GM12878 (cell line): ENCODE data around the gene COPE. TPM values are rescaled to one million over a fixed set of nuclear protein-coding genes. Genes with fewer than 3 reads are reported as not detected.

ENCODE experiments used
- ATAC-seq: fragments of 200-7000 bp; cut with Tn5 transposase; 3 replicates; pipeline ENCODE4 v1.9.1; 2020; ENCODE audit warnings: mild to moderate bottlenecking, moderate library complexity
- BruUV-seq: library from RNA; stranded (reverse); fragments of 400-500 nt; replicated peaks from 2 replicates; lab custom pipeline; 2021; lab: Mats Ljungman, UMichigan
- CTCF ChIA-PET: fragments of 300-600 bp; sonication (Branson Sonifier 250); formaldehyde crosslinking; extraction: SDS; loops from one replicate; lab custom pipeline; 2021; ENCODE audit warnings: inconsistent platforms; lab: Yijun Ruan, JAX
- POLR2A ChIA-PET: fragments of 350-600 bp; formaldehyde crosslinking; extraction: SDS; loops from one replicate; lab custom pipeline; 2021; ENCODE audit warnings: inconsistent platforms; lab: Charles Lee
- RAD21 ChIA-PET: fragments of 300-600 bp; sonication (Branson Sonifier 250); formaldehyde crosslinking; loops from one replicate; lab custom pipeline; 2023; ENCODE audit warnings: antibody characterized with exemption; ENCODE audit not compliant: unreplicated experiment; lab: Charles Lee
- SMC1A ChIA-PET: fragments of 300-600 bp; sonication (Branson Sonifier 250); formaldehyde crosslinking; loops from one replicate; lab custom pipeline; 2023; ENCODE audit not compliant: unreplicated experiment, uncharacterized antibody; lab: Charles Lee
- DNase-seq: peaks from one replicate; pipeline ENCODE4 v3.0.0-alpha.2; 2011; ENCODE audit warnings: low read depth, low spot score
- FAIRE-seq: peaks from 3 replicates; lab custom pipeline; 2011; peaks lifted over from hg19 to GRCh38; lab: Jason Lieb, UNC
- H2AFZ ChIP-seq: 2 replicates; pipeline ENCODE4 v1.6.0; 2011; ENCODE audit warnings: low read depth, low read length, control low read depth; ENCODE audit not compliant: control insufficient read depth
- H3K27ac ChIP-seq: 2 replicates; pipeline ENCODE4 v1.5.1; 2011; ENCODE audit warnings: control low read depth; ENCODE audit not compliant: control insufficient read depth, insufficient read depth
- H3K27me3 ChIP-seq, 2 experiments: replicated peaks in 1 of 2; 2 replicates each; pipeline versions ENCODE4 v1.6.0 to v1.6.1; 2011; ENCODE audit warnings: low read length in 1 of 2; ENCODE audit not compliant: control insufficient read depth in 2 of 2, insufficient read depth in 2 of 2
- H3K36me3 ChIP-seq, 2 experiments: 2 replicates each; pipeline ENCODE4 v1.5.1; 2011; ENCODE audit warnings: low read length in 1 of 2; ENCODE audit not compliant: control insufficient read depth in 2 of 2, insufficient read depth in 2 of 2
- H3K4me1 ChIP-seq: 2 replicates; pipeline ENCODE4 v1.6.1; 2011; ENCODE audit warnings: mild to moderate bottlenecking, low read length, moderate library complexity, mixed read lengths; ENCODE audit not compliant: control insufficient read depth, insufficient read depth
- H3K4me2 ChIP-seq: 2 replicates; pipeline ENCODE4 v1.6.0; 2011; ENCODE audit warnings: control low read depth; ENCODE audit not compliant: control insufficient read depth, insufficient read depth
- H3K4me3 ChIP-seq: fragments of 200-600 bp; sonication (generic); 2 replicates; pipeline ENCODE4 v1.5.1; 2016
- H3K79me2 ChIP-seq: 2 replicates; pipeline ENCODE4 v1.6.0; 2011; ENCODE audit warnings: low read length; ENCODE audit not compliant: control insufficient read depth, insufficient read depth
- H3K9ac ChIP-seq: 2 replicates; pipeline ENCODE4 v1.8.0; 2011; ENCODE audit warnings: low read length, control low read depth, mixed read lengths; ENCODE audit not compliant: control insufficient read depth, insufficient read depth
- H3K9me3 ChIP-seq: replicated peaks from 3 replicates; pipeline ENCODE4 v1.5.1; 2011; ENCODE audit warnings: mild to moderate bottlenecking, low read length; ENCODE audit not compliant: control insufficient read depth, insufficient read depth
- H4K20me1 ChIP-seq: 2 replicates; pipeline ENCODE4 v1.6.0; 2011; ENCODE audit not compliant: control insufficient read depth, insufficient read depth
- ASH2L ChIP-seq: fragments of 300-600, 200-600 bp; sonication (generic); IDR thresholded peaks from 2 replicates; pipeline ENCODE4 v1.6.1; 2017; ENCODE audit warnings: low read depth, mild to moderate bottlenecking, borderline replicate concordance
- CHD2 ChIP-seq: IDR thresholded peaks from 2 replicates; pipeline ENCODE4 v1.6.1; 2011; ENCODE audit warnings: low read depth, low read length, improper control_type of control experiment, borderline replicate concordance
- CREB1 ChIP-seq: IDR thresholded peaks from 2 replicates; pipeline ENCODE4 v1.6.1; 2012; ENCODE audit warnings: low read depth, mild to moderate bottlenecking, inconsistent platforms
- DPF2 ChIP-seq: fragments of 450-650 bp; IDR thresholded peaks from 2 replicates; pipeline ENCODE4 v1.6.1; 2017; ENCODE audit warnings: mild to moderate bottlenecking
- IRF4 ChIP-seq: IDR thresholded peaks from 2 replicates; pipeline ENCODE4 v1.6.1; 2011; ENCODE audit warnings: low read depth, low read length
- KLF5 ChIP-seq: fragments of 450-650 bp; IDR thresholded peaks from 2 replicates; pipeline ENCODE4 v1.6.1; 2014; ENCODE audit warnings: mild to moderate bottlenecking; ENCODE audit not compliant: partially characterized antibody
- NFYB ChIP-seq: IDR thresholded peaks from 2 replicates; pipeline ENCODE4 v1.6.1; 2011; ENCODE audit warnings: low read depth, mild to moderate bottlenecking, low read length, improper control_type of control experiment, moderate library complexity; ENCODE audit not compliant: insufficient read depth
- NR2C2 ChIP-seq: IDR thresholded peaks from 2 replicates; pipeline ENCODE4 v1.6.1; 2011; ENCODE audit warnings: borderline replicate concordance, low read depth; ENCODE audit not compliant: control insufficient read depth, insufficient read length
- NRF1 ChIP-seq: conservative IDR thresholded peaks from 2 replicates; pipeline ENCODE4 v1.6.1; 2011; ENCODE audit warnings: mild to moderate bottlenecking, low read depth, low read length, improper control_type of control experiment
- PRDM15 ChIP-seq: fragments of 450-650 bp; formaldehyde crosslinking; IDR thresholded peaks from 2 replicates; pipeline ENCODE4 v1.4.0; 2020; ENCODE audit warnings: mild to moderate bottlenecking, moderate library complexity
- SIX5 ChIP-seq: IDR thresholded peaks from 2 replicates; pipeline ENCODE4 v1.6.1; 2011; ENCODE audit warnings: mild to moderate bottlenecking, low read depth, low read length, moderate library complexity; ENCODE audit not compliant: severe bottlenecking
- SPI1 ChIP-seq: IDR thresholded peaks from 2 replicates; pipeline ENCODE4 v1.6.1; 2011; ENCODE audit warnings: low read depth, mild to moderate bottlenecking, low read length, moderate library complexity, borderline replicate concordance; ENCODE audit not compliant: insufficient read depth
- USF1 ChIP-seq: IDR thresholded peaks from 2 replicates; pipeline ENCODE4 v1.6.1; 2011; ENCODE audit warnings: borderline replicate concordance, low read depth, mild to moderate bottlenecking, moderate library complexity, mixed read lengths, low read length; ENCODE audit not compliant: insufficient read depth; ENCODE audit errors: extremely low read length
- ZBTB33 ChIP-seq: fragments of 450-650 bp; IDR thresholded peaks from 2 replicates; pipeline ENCODE4 v1.6.1; 2017; ENCODE audit warnings: mild to moderate bottlenecking
- WGBS: methylation state at CpG from one replicate; pipeline ENCODE4 v1.1.6; 2016; ENCODE audit warnings: low lambda C conversion rate; ENCODE audit not compliant: insufficient replicate concordance, insufficient coverage; ENCODE audit errors: missing lambda C conversion rate; 5-methylcytosine and 5-hydroxymethylcytosine counted together
- in situ Hi-C: fragments of 300-500 bp; cut with MboI; formaldehyde crosslinking; loops from 9 replicates; pipeline ENCODE4 v1.14.3; 2018; ENCODE audit warnings: mixed read lengths
- intact Hi-C: fragments of 100-400 bp; cut with micrococcal nuclease; formaldehyde crosslinking; loops from one replicate; pipeline ENCODE4 v1.14.2; 2022; ENCODE audit not compliant: unreplicated experiment
- polyA plus RNA-seq, 11 experiments: library from polyadenylated mRNA; depleted of rRNA in 4 of 11; unstranded in 6 of 11; stranded (reverse) in 5 of 11; fragments of >200 nt; fragmentation: Nextera tagmentation in 4 of 11; fragmentation: Illumina TruSeq in 1 of 11; extraction: Ambion mirVana in 4 of 11; extraction: Trizol in 1 of 11; gene quantifications; 1 replicate in 1 of 11; 2 replicates in 10 of 11; pipeline versions ENCODE4 v1.2.1 to v1.2.3, GENCODE V29; 2011 to 2016; ENCODE audit warnings: inconsistent platforms in 2 of 11, missing spikeins in 2 of 11, low read depth in 1 of 11
- total RNA-seq, 4 experiments: library from RNA; depleted of rRNA in 3 of 4; stranded (reverse); fragments of >200 nt in 3 of 4; fragmentation: Illumina TruSeq in 1 of 4; extraction: Trizol in 1 of 4; gene quantifications; 2 replicates each; pipeline versions ENCODE4 v1.2.1 to v1.2.3, GENCODE V29; 2013 to 2021
- TF ChIP-seq, protein P1 (sequence below): fragments of 450-650 bp; IDR thresholded peaks from 2 replicates; pipeline ENCODE4 v1.6.1; 2017; ENCODE audit warnings: mild to moderate bottlenecking, low read depth, inconsistent platforms; ENCODE audit not compliant: poor library complexity, severe bottlenecking

Gene COPE
- total and polyA plus RNA-seq, 10 of the 15 experiments (the other 5 are each of a cell fraction or from before 2014, with no cell fraction given) = 3.5 to 464 (median 222) TPM

GRCh38 chr19:18955042-18955441 is 35.9 kb upstream of the COPE start:
- ChIA-PET RAD21 (no interaction called here), SMC1A (no interaction called here), CTCF (no interaction called here), POLR2A (no interaction called here)
- Histone ChIP-seq H3K4me1 (no peaks in the 10 kb centered on the region), H3K27ac (no peak overlapping the region), H3K9me3 (no peaks in the 10 kb centered on the region), H3K36me3 (no peaks in the 10 kb centered on the region), H3K4me3 (no peak overlapping the region), H3K9ac (no peak overlapping the region), H2AFZ (no peak overlapping the region), H3K79me2 (no peaks in the 10 kb centered on the region), H4K20me1 (no peaks in the 10 kb centered on the region)
- intact Hi-C loops = no loop called here
- in situ Hi-C loops = no loop called here
- BruUV-seq = no TSS peak
- ATAC-seq (no peak), DNase-seq (no peak), FAIRE-seq (no peak)
- 23% methylated on average over 2 of the region's 2 CpGs for WGBS
- no peak for TF ChIP-seq DPF2
- TF ChIP-seq PRDM15 = no peak
- TF ChIP-seq KLF5 = no peak
- TF ChIP-seq NRF1 = no peak
- TF ChIP-seq, protein P1, sequence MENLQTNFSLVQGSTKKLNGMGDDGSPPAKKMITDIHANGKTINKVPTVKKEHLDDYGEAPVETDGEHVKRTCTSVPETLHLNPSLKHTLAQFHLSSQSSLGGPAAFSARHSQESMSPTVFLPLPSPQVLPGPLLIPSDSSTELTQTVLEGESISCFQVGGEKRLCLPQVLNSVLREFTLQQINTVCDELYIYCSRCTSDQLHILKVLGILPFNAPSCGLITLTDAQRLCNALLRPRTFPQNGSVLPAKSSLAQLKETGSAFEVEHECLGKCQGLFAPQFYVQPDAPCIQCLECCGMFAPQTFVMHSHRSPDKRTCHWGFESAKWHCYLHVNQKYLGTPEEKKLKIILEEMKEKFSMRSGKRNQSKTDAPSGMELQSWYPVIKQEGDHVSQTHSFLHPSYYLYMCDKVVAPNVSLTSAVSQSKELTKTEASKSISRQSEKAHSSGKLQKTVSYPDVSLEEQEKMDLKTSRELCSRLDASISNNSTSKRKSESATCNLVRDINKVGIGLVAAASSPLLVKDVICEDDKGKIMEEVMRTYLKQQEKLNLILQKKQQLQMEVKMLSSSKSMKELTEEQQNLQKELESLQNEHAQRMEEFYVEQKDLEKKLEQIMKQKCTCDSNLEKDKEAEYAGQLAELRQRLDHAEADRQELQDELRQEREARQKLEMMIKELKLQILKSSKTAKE = no peak
- no peak for TF ChIP-seq IRF4
- no peak for TF ChIP-seq ASH2L
- no peak for TF ChIP-seq CHD2
- TF ChIP-seq ZBTB33 = no peak
- TF ChIP-seq SIX5 = no peak
- TF ChIP-seq SPI1 = no peak
- TF ChIP-seq NR2C2 = no peak
- no peak for TF ChIP-seq USF1
- TF ChIP-seq NFYB = no peak
- no peak for TF ChIP-seq CREB1
- TF ChIP-seq, all 136 proteins: peak for 0
- H3K27me3 ChIP-seq = no peaks in the 10 kb centered on the region
- no peak overlapping the region for H3K4me2 ChIP-seq
